ENCODE results near the gene ARHGAP42. TPM values are rescaled to one million over a fixed set of nuclear protein-coding genes. Genes with fewer than 3 reads are reported as not detected.

ARHGAP42 gene
- total and polyA plus RNA-seq, 8 donors: 2.3 to 119 (median 39.3) TPM

- intact Hi-C loops (cut with DNase I; ENCODE audit: low total_unique reads): no loop called here
- no peak for TF ChIP-seq POLR2AphosphoS5 (IDR thresholded peaks at IDR 0.05)
- TF ChIP-seq POLR2A (IDR thresholded peaks at IDR 0.05): no peak
- no peak for TF ChIP-seq CTCF (IDR thresholded peaks at IDR 0.05)
- TF ChIP-seq EP300 (IDR thresholded peaks at IDR 0.05): no peak
Measured at GRCh38 chr11:100972046-100972445, 285.0 kb downstream of the ARHGAP42 start.

DNA sequence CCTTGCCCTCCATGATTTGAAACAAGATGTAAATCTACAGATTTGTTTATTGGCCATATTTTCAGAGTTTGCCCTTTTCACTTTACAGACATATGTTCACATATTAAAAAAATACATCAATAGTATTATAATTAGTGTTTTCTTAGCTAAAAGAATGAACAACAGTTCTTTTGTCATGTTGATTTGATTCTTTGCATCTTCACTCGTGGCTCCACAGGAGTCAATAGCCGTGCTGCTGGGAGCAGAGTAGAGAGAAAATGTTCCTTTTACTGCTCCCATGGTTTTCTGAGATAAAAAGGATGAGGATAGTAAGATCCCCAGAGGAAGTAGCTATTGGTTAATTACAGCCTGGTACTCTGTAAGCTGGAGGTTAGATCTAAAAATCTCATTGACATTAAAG, 291.4 kb downstream of the ARHGAP42 start:
- 59 to 79% (median 69%) methylated on average over 2 of the region's 2 CpGs for WGBS, 5 donors
- no peak for DNase-seq
- Histone ChIP-seq H3K27me3 (no peaks in the 10 kb centered on the region), H3K27ac (no peak overlapping the region), H3K9me3 (no peaks in the 10 kb centered on the region), H3K36me3 (peaks cover 0 to 75% (median 59%) of the 10 kb centered on the region in 4 donors), H3K4me3 (no peak overlapping the region), H3K4me1 (no peaks in the 10 kb centered on the region)
- TF ChIP-seq EP300 (IDR thresholded peaks at IDR 0.05) (no peak), CTCF (IDR thresholded peaks at IDR 0.05) (no peak)
- intact Hi-C loops (cut with DNase I; ENCODE audit: low total_unique reads): no loop called here

More at GRCh38 chr11:100972046-100972445, 285.0 kb downstream of the ARHGAP42 start:
- no peaks in the 10 kb centered on the region for H3K4me1 ChIP-seq
- 78 to 84% (median 83%) methylated on average over 6 of the region's 6 CpGs for WGBS, 5 donors
- H3K9me3 ChIP-seq: peaks cover 0 to 11% (median 2%) of the 10 kb centered on the region in 4 donors
- H3K27me3 ChIP-seq: no peaks in the 10 kb centered on the region
- H3K36me3 ChIP-seq: peaks cover 0 to 68% (median 56%) of the 10 kb centered on the region in 4 donors
- no peak overlapping the region for H3K4me3 ChIP-seq
- DNase-seq: no peak
- H3K27ac ChIP-seq: no peak overlapping the region

- DNase-seq: no peak
- Histone ChIP-seq H3K36me3 (peaks cover 0 to 72% (median 55%) of the 10 kb centered on the region in 4 donors), H3K9me3 (no peaks in the 10 kb centered on the region), H3K4me3 (no peak overlapping the region), H3K27ac (no peak overlapping the region), H3K27me3 (no peaks in the 10 kb centered on the region), H3K4me1 (no peaks in the 10 kb centered on the region)
- 87 to 92% (median 91%) methylated on average over 2 of the region's 2 CpGs for WGBS, 5 donors
- TF ChIP-seq POLR2AphosphoS5 (IDR thresholded peaks at IDR 0.05) (no peak), EP300 (IDR thresholded peaks at IDR 0.05) (no peak), POLR2A (IDR thresholded peaks at IDR 0.05) (no peak), CTCF (IDR thresholded peaks at IDR 0.05) (no peak)
- intact Hi-C loops (cut with DNase I; ENCODE audit: low total_unique reads): no loop called here
Measured at GRCh38 chr11:100978939-100979338, 291.9 kb downstream of the ARHGAP42 start.

- H3K9me3 ChIP-seq: no peaks in the 10 kb centered on the region
- intact Hi-C loops (cut with DNase I; ENCODE audit: low total_unique reads): no loop called here
- no peak overlapping the region for H3K27ac ChIP-seq
- no peak overlapping the region for H3K4me3 ChIP-seq
- H3K4me1 ChIP-seq: no peaks in the 10 kb centered on the region
- 82 to 88% (median 87%) methylated on average over 3 of the region's 3 CpGs for WGBS, 5 donors
- peak in 1 of 2 donors; percentile 20 for DNase-seq
- no peaks in the 10 kb centered on the region for H3K27me3 ChIP-seq
- TF ChIP-seq CTCF (IDR thresholded peaks at IDR 0.05): no peak
- TF ChIP-seq POLR2AphosphoS5 (IDR thresholded peaks at IDR 0.05): no peak
- TF ChIP-seq EP300 (IDR thresholded peaks at IDR 0.05): no peak
- no peak for TF ChIP-seq POLR2A (IDR thresholded peaks at IDR 0.05)
- peaks cover 0 to 65% (median 47%) of the 10 kb centered on the region in 4 donors for H3K36me3 ChIP-seq
Measured at GRCh38 chr11:100980156-100980555, 293.1 kb downstream of the ARHGAP42 start.

Measured in stomach (tissue), 9 donors.